VCaP (cell line): ENCODE measurements around the gene KIRREL2.
A peak's percentile ranks its signal among the peaks of the same experiment; 100 is the strongest.
"Not testable (repeated sequence)": the region's sequence is repeated elsewhere in the genome, so short reads cannot be mapped to it uniquely, and the experiment has no call there.

Experiments
- H3K27ac ChIP-seq: fragments of 450-650 bp; 2 replicates; pipeline ENCODE4 v1.5.1; 2017
- CTCF ChIP-seq: fragments of 450-650 bp; conservative IDR thresholded peaks from 2 replicates; pipeline ENCODE4 v1.5.1; 2017; ENCODE audit warnings: mild to moderate bottlenecking, moderate library complexity

KIRREL2 gene

GRCh38 chr19:35833972-35834371 is 22.7 kb upstream of the KIRREL2 start:
- no peak for TF ChIP-seq CTCF
- H3K27ac ChIP-seq = no peak overlapping the region

- not testable (repeated sequence) for H3K27ac ChIP-seq
Observed at GRCh38 chr19:35836096-35836495, 20.6 kb upstream of the KIRREL2 start.

- TF ChIP-seq CTCF = no peak
- H3K27ac ChIP-seq = no peak overlapping the region
Observed at GRCh38 chr19:35841961-35842595, 14.6 kb upstream of the KIRREL2 start.

GRCh38 chr19:35842666-35843272 is 13.9 kb upstream of the KIRREL2 start:
- TF ChIP-seq CTCF = no peak
- no peak overlapping the region for H3K27ac ChIP-seq

GRCh38 chr19:35843676-35844481 is 12.8 kb upstream of the KIRREL2 start:
- TF ChIP-seq CTCF = no peak
- no peak overlapping the region for H3K27ac ChIP-seq

GRCh38 chr19:35844482-35845214 is 12.1 kb upstream of the KIRREL2 start:
- H3K27ac ChIP-seq = no peak overlapping the region; the same call in 1 of the 2 replicates
- TF ChIP-seq CTCF = no peak

GRCh38 chr19:35845215-35846037 is 11.3 kb upstream of the KIRREL2 start:
- no peak for TF ChIP-seq CTCF
- peak overlapping the region; percentile 51 for H3K27ac ChIP-seq
